HepG2 (cell line): ENCODE results near the gene VGLL4. TPM values are rescaled to one million over a fixed set of nuclear protein-coding genes. Genes with fewer than 3 reads are reported as not detected.

ENCODE experiments used
- ATAC-seq: fragments of 200-7000 bp; cut with Tn5 transposase; 3 replicates; pipeline ENCODE4 v1.9.1; 2020; ENCODE audit warnings: mild to moderate bottlenecking, moderate library complexity
- BruUV-seq: library from RNA; stranded (reverse); fragments of 400-500 nt; replicated peaks from 2 replicates; lab custom pipeline; 2021; lab: Mats Ljungman, UMichigan
- CTCF ChIA-PET: fragments of 300-600 bp; formaldehyde crosslinking; extraction: SDS; loops from one replicate; lab custom pipeline; 2021; ENCODE audit warnings: low total read pairs, inconsistent platforms, low intra/inter-chr PET ratio; lab: Yijun Ruan, JAX
- POLR2A ChIA-PET: fragments of 350-600 bp; sonication (Branson Sonifier 250); formaldehyde crosslinking; loops from one replicate; lab custom pipeline; 2020; ENCODE audit warnings: antibody characterized with exemption, inconsistent platforms; lab: Yijun Ruan, JAX
- DNase-seq: peaks from one replicate; pipeline ENCODE4 v3.0.0-alpha.2; 2015; ENCODE audit warnings: low spot score
- FAIRE-seq: peaks from 3 replicates; lab custom pipeline; 2011; peaks lifted over from hg19 to GRCh38; lab: Jason Lieb, UNC
- H2AFZ ChIP-seq: one replicate; pipeline ENCODE4 v1.6.1; 2011; ENCODE audit warnings: low read length, inconsistent platforms
- H3K27ac ChIP-seq: fragments of 300-600 bp; 3 replicates; pipeline ENCODE4 v1.8.0; 2011; ENCODE audit warnings: mixed run types, mild to moderate bottlenecking, mixed read lengths, low read length, inconsistent platforms; ENCODE audit not compliant: insufficient read depth; ENCODE audit errors: extremely low read length
- H3K27me3 ChIP-seq, 2 experiments: fragments of 200-600 bp in 1 of 2; 2 replicates in 1 of 2; 3 replicates in 1 of 2; pipeline versions ENCODE4 v1.6.0 to v1.8.0; 2011; ENCODE audit warnings: low read length in 2 of 2, mild to moderate bottlenecking in 2 of 2, moderate library complexity in 2 of 2, inconsistent platforms in 1 of 2; ENCODE audit not compliant: insufficient read depth in 2 of 2, control insufficient read depth in 1 of 2
- H3K36me3 ChIP-seq, 2 experiments: fragments of 200-600 bp in 1 of 2; replicated peaks in 1 of 2; 2 replicates in 1 of 2; 3 replicates in 1 of 2; pipeline versions ENCODE4 v1.5.1 to v1.8.0; 2011; ENCODE audit warnings: low read length in 2 of 2, inconsistent platforms in 1 of 2; ENCODE audit not compliant: insufficient read depth in 2 of 2, control insufficient read depth in 1 of 2
- H3K4me1 ChIP-seq: 2 replicates; pipeline ENCODE4 v1.5.1; 2012; ENCODE audit warnings: low read length, inconsistent platforms; ENCODE audit not compliant: insufficient read depth
- H3K4me2 ChIP-seq: 2 replicates; pipeline ENCODE4 v1.6.0; 2011; ENCODE audit warnings: low read depth, low read length, inconsistent platforms
- H3K4me3 ChIP-seq, 3 experiments: fragments of 200-600 bp in 1 of 3; sonication (generic), shearing (Covaris generic) in 1 of 3; replicated peaks in 1 of 3; 2 replicates each; pipeline ENCODE4 v1.5.1; 2011 to 2016; ENCODE audit warnings: low read length in 3 of 3, inconsistent platforms in 2 of 3, low read depth in 2 of 3, mild to moderate bottlenecking in 2 of 3, control low read depth in 1 of 3, mixed read lengths in 1 of 3; ENCODE audit not compliant: insufficient read depth in 1 of 3
- H3K79me2 ChIP-seq: one replicate; pipeline ENCODE4 v1.6.1; 2011; ENCODE audit warnings: low read length, inconsistent platforms; ENCODE audit not compliant: insufficient read depth
- H3K9ac ChIP-seq: 2 replicates; pipeline ENCODE4 v1.6.0; 2011; ENCODE audit warnings: mild to moderate bottlenecking, low read depth, low read length, inconsistent platforms; ENCODE audit not compliant: insufficient read depth
- H3K9me3 ChIP-seq: 2 replicates; pipeline ENCODE4 v1.5.1; 2012; ENCODE audit warnings: mild to moderate bottlenecking, low read length
- H4K20me1 ChIP-seq: 2 replicates; pipeline ENCODE4 v1.6.0; 2011; ENCODE audit warnings: inconsistent platforms, mild to moderate bottlenecking, low read length, moderate library complexity; ENCODE audit not compliant: insufficient read depth
- BCL6 ChIP-seq: IDR thresholded peaks from 2 replicates; pipeline ENCODE4 v1.6.1; 2016; ENCODE audit warnings: missing genetic modification reagents, missing compliant biosample characterization
- CBX5 ChIP-seq: sonication (generic); formaldehyde crosslinking; IDR thresholded peaks from 2 replicates; pipeline ENCODE4 v1.4.0; 2020; ENCODE audit warnings: missing genetic modification reagents, borderline replicate concordance
- CREM ChIP-seq, 2 experiments: sonication (generic) in 1 of 2; formaldehyde crosslinking in 1 of 2; IDR thresholded peaks; 2 replicates each; pipeline versions ENCODE4 v1.4.0 to v1.6.1; 2016 to 2020; ENCODE audit warnings: antibody characterized with exemption in 1 of 2, mild to moderate bottlenecking in 1 of 2, missing genetic modification reagents in 1 of 2
- ETV5 ChIP-seq: IDR thresholded peaks from 2 replicates; pipeline ENCODE4 v1.6.1; 2018; ENCODE audit warnings: missing biosample characterization, missing genetic modification reagents, inconsistent platforms, borderline replicate concordance
- FOXK2 ChIP-seq: fragments of 450-650 bp; IDR thresholded peaks from 2 replicates; pipeline ENCODE4 v1.6.1; 2016
- MED1 ChIP-seq: sonication (generic); formaldehyde crosslinking; IDR thresholded peaks from 2 replicates; pipeline ENCODE4 v1.4.0; 2020; ENCODE audit warnings: missing genetic modification reagents
- NFE2 ChIP-seq: sonication (generic); formaldehyde crosslinking; IDR thresholded peaks from 2 replicates; pipeline ENCODE4 v1.4.0; 2020; ENCODE audit warnings: missing genetic modification reagents
- NR2C2 ChIP-seq: sonication (generic); formaldehyde crosslinking; IDR thresholded peaks from 2 replicates; pipeline ENCODE4 v1.4.0; 2020; ENCODE audit warnings: missing genetic modification reagents, mild to moderate bottlenecking, moderate library complexity, borderline replicate concordance
- NR2F2 ChIP-seq: IDR thresholded peaks from 2 replicates; pipeline ENCODE4 v1.6.1; 2012; ENCODE audit warnings: low read depth, inconsistent platforms, borderline replicate concordance
- PAWR ChIP-seq: sonication (generic); formaldehyde crosslinking; IDR thresholded peaks from 2 replicates; pipeline ENCODE4 v1.4.0; 2020; ENCODE audit warnings: missing genetic modification reagents, mild to moderate bottlenecking, borderline replicate concordance
- POGZ ChIP-seq: sonication (generic); formaldehyde crosslinking; IDR thresholded peaks from 2 replicates; pipeline ENCODE4 v1.4.0; 2020; ENCODE audit warnings: mild to moderate bottlenecking, missing genetic modification reagents
- TBX2 ChIP-seq: sonication (generic); formaldehyde crosslinking; IDR thresholded peaks from 2 replicates; pipeline ENCODE4 v1.5.0; 2020; ENCODE audit warnings: missing genetic modification reagents, mild to moderate bottlenecking, borderline replicate concordance
- ZNF280B ChIP-seq: sonication (generic); formaldehyde crosslinking; IDR thresholded peaks from 2 replicates; pipeline ENCODE4 v1.5.0; 2020; ENCODE audit warnings: missing genetic modification reagents, mild to moderate bottlenecking, borderline replicate concordance
- ZNF317 ChIP-seq: sonication (generic); formaldehyde crosslinking; IDR thresholded peaks from 2 replicates; pipeline ENCODE4 v1.5.0; 2020; ENCODE audit warnings: mild to moderate bottlenecking, missing genetic modification reagents
- ZNF646 ChIP-seq: sonication (generic); formaldehyde crosslinking; IDR thresholded peaks from 2 replicates; pipeline ENCODE4 v1.9.0; 2021; ENCODE audit warnings: mild to moderate bottlenecking, missing genetic modification reagents
- ZNF672 ChIP-seq: sonication (generic); formaldehyde crosslinking; IDR thresholded peaks from 2 replicates; pipeline ENCODE4 v1.8.1; 2022; ENCODE audit warnings: missing genetic modification reagents
- WGBS: methylation state at CpG from one replicate; pipeline ENCODE4 v1.1.6; 2017; ENCODE audit warnings: low lambda C conversion rate; 5-methylcytosine and 5-hydroxymethylcytosine counted together
- in situ Hi-C: cut with HindIII; loops from 2 replicates; pipeline ENCODE4 v1.10.0; 2017; ENCODE audit warnings: low pct_unique_long_range_greater_than_20kb; ENCODE audit not compliant: extremely low pct_ligation_motif_present
- intact Hi-C: fragments of 100-400 bp; cut with micrococcal nuclease; formaldehyde crosslinking; loops from one replicate; pipeline ENCODE4 v1.10.0; 2022; ENCODE audit not compliant: unreplicated experiment
- polyA plus RNA-seq, 8 experiments: library from polyadenylated mRNA; depleted of rRNA in 3 of 8; stranded (reverse) in 7 of 8; unstranded in 1 of 8; fragments of >200 nt; fragmentation: Illumina TruSeq in 4 of 8; extraction: Trizol in 4 of 8; gene quantifications; 2 replicates each; pipeline versions ENCODE4 v1.2.1 to v1.2.3, GENCODE V29; 2011 to 2016; ENCODE audit warnings: low read depth in 4 of 8, missing spikeins in 1 of 8, mixed read lengths in 1 of 8; ENCODE audit not compliant: insufficient read depth in 1 of 8
- total RNA-seq, 5 experiments: library from RNA; depleted of rRNA; stranded (reverse); fragments of >200 nt; fragmentation: Illumina TruSeq; extraction: Trizol; gene quantifications; 2 replicates each; pipeline ENCODE4 v1.2.3, GENCODE V29; 2016; ENCODE audit warnings: low read depth in 1 of 5

Gene VGLL4
- total and polyA plus RNA-seq, 2 of the 13 experiments (the other 11 are each of a cell fraction or from before 2014, with no cell fraction given): 23.2 to 39.0 TPM

GRCh38 chr3:11627612-11628011, 16.1 kb downstream of the VGLL4 start (continued):
- TF ChIP-seq ZNF672 (CRISPR knock-in tag): no peak
- no peak for TF ChIP-seq NR2C2 (CRISPR knock-in tag)
- TF ChIP-seq ZNF280B (CRISPR knock-in tag): no peak
- no peak for TF ChIP-seq CBX5 (CRISPR knock-in tag)
- TF ChIP-seq, all 625 proteins: peak for 0

- no peak overlapping the region; a peak in 1 of 6 replicates for H3K4me3 ChIP-seq
- H3K27me3 ChIP-seq: no peaks in the 10 kb centered on the region
- CTCF ChIA-PET: interaction anchor here (0.6 kb wide), 1 partner anchor 16 kb away, joined by 3 read pairs; no protein-coding TSS in a partner anchor
- H3K27ac ChIP-seq: peak overlapping the region; percentile 66
- peaks cover 97% of the 10 kb centered on the region for H3K79me2 ChIP-seq
- H3K4me1 ChIP-seq: peaks cover 84% of the 10 kb centered on the region
- in situ Hi-C loops (no loop called here), intact Hi-C loops (no loop called here)
- H2AFZ ChIP-seq: no peak overlapping the region
- POLR2A ChIA-PET: interaction anchor here (1.5 to 1.8 kb wide), 2 partner anchors 12 to 18 kb away, joined by 5 to 11 read pairs; partner anchors contain the start of gene VGLL4
- H3K4me2 ChIP-seq: peak overlapping the region; percentile 65
- H4K20me1 ChIP-seq: peaks cover 24% of the 10 kb centered on the region; the same call in 1 of the 2 replicates
- ATAC-seq (peak; percentile 42; the same call in 2 of the 3 replicates), FAIRE-seq (no peak), DNase-seq (no peak)
- WGBS: 22% methylated on average over 2 of the region's 2 CpGs
- H3K36me3 ChIP-seq: no peaks in the 10 kb centered on the region; a peak in 1 of 5 replicates
- no TSS peak for BruUV-seq
- H3K9me3 ChIP-seq: no peaks in the 10 kb centered on the region
- peak overlapping the region; percentile 35 for H3K9ac ChIP-seq
- TF ChIP-seq CREM (IDR thresholded peaks at IDR 0.05): 0 out of 2 replicates have a peak, but pooled peaks have one; percentile 14
- no peak for TF ChIP-seq CREM (CRISPR knock-in tag; IDR thresholded peaks at IDR 0.05)
- TF ChIP-seq FOXK2: no peak
- 0 out of 2 replicates have a peak, but pooled peaks have one; percentile 5 for TF ChIP-seq ETV5 (CRISPR knock-in tag)
- 0 out of 2 replicates have a peak, but pooled peaks have one; percentile 2 for TF ChIP-seq ZNF317 (CRISPR knock-in tag)
- TF ChIP-seq POGZ (CRISPR knock-in tag): 0 out of 2 replicates have a peak, but pooled peaks have one; percentile 19
- 0 out of 2 replicates have a peak, but pooled peaks have one; percentile 21 for TF ChIP-seq TBX2 (CRISPR knock-in tag)
- peak; percentile 81 for TF ChIP-seq BCL6
- 0 out of 2 replicates have a peak, but pooled peaks have one; percentile 11 for TF ChIP-seq NR2F2
- TF ChIP-seq PAWR (CRISPR knock-in tag): no peak
- no peak for TF ChIP-seq NFE2
- TF ChIP-seq ZNF646: peak; percentile 24; the same call in 1 of the 2 replicates
- 0 out of 2 replicates have a peak, but pooled peaks have one; percentile 11 for TF ChIP-seq MED1 (CRISPR knock-in tag)
- TF ChIP-seq, all 625 proteins: peak for 9
Measured at GRCh38 chr3:11626084-11626463, 17.6 kb downstream of the VGLL4 start.
